ENCODE results near the gene JKAMP.

DNA sequence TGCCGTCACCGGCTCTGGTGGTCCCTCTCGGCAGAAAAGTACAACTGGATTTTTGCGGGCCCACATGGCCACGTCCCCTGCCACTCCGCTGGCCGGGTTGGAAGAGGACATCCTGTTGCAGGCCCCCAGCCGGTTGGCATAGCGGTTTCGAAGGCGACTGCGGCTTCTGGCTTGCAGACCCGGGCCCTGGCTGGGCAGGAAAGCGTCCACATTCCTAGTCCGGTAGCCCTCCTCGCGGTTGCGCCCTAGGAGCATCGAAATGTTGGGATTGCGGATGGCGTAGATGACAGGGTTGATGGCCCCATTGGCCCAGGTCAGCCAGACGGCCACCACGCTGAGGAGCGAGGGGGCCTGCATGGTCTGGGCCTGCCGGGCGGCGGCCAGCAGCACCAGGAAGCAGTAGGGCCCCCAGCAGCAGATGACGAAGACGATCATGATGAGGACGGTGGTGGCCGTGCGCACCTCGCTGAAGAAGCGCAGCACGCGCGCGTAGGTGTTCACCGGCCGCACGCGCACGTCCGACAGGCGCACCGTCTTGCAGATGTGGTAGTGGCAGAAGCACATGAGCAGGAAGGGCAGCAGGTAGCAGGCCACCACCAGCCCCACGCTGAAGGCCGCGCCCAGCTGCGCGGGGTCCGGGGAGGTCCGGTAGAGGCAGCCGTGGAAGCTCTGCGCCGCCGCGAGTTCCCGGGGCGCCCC lies 20.4 kb upstream of the JKAMP start:
- TF ChIP-seq YY1 (IDR thresholded peaks at IDR 0.05; ENCODE audit: insufficient read depth, insufficient read length) (no peak), ZNF274 (IDR thresholded peaks at IDR 0.05; ENCODE audit: low read depth, low read length) (no peak), SUZ12 (IDR thresholded peaks at IDR 0.05; ENCODE audit: extremely low read depth, insufficient read depth, insufficient read length) (no peak)

All from NT2/D1 (cell line).